T47D (cell line): ENCODE results near the gene ZC3HAV1.
"Not testable (repeated sequence)": the region's sequence is repeated elsewhere in the genome, so short reads cannot be mapped to it uniquely, and the experiment has no call there.

ENCODE experiments used
- DNase-seq, 2 experiments: peaks; one replicate each; pipeline versions ENCODE4 v3.0.0 to v3.0.0-alpha.2; 2011 to 2012; ENCODE audit warnings: low read depth in 1 of 2, low spot score in 1 of 2
- JUND ChIP-seq: IDR thresholded peaks from 2 replicates; pipeline ENCODE4 v1.6.1; 2012; ENCODE audit warnings: low read depth
- in situ Hi-C: cut with HindIII; loops from 2 replicates; pipeline ENCODE4 v1.10.0; 2016; ENCODE audit warnings: low sequenced_read_pairs, low pct_unique_long_range_greater_than_20kb

ZC3HAV1 gene

GRCh38 chr7:139034855-139035585 lies 74.5 kb downstream of the ZC3HAV1 start:
- DNase-seq = peak in 1 of 2 experiments; percentile 38
- no peak for TF ChIP-seq JUND
- in situ Hi-C loops = no loop called here

GRCh38 chr7:139034336-139034735 lies 75.2 kb downstream of the ZC3HAV1 start:
- in situ Hi-C loops = no loop called here
- DNase-seq = no peak
- TF ChIP-seq JUND = no peak

- in situ Hi-C loops = no loop called here
- DNase-seq = peak in 1 of 2 experiments; percentile 73
- TF ChIP-seq JUND = no peak
Measured at GRCh38 chr7:139033346-139034114, 76.0 kb downstream of the ZC3HAV1 start.

- TF ChIP-seq JUND = no peak
- in situ Hi-C loops = no loop called here
- DNase-seq = no peak
Measured at GRCh38 chr7:139032473-139032872, 77.0 kb downstream of the ZC3HAV1 start.

- TF ChIP-seq JUND = no peak
- no peak for DNase-seq
- in situ Hi-C loops = no loop called here
Measured at GRCh38 chr7:139029353-139029752, 80.2 kb downstream of the ZC3HAV1 start.

GRCh38 chr7:139026551-139026950 lies 83.0 kb downstream of the ZC3HAV1 start:
- in situ Hi-C loops = no loop called here
- no peak for DNase-seq
- no peak for TF ChIP-seq JUND

GRCh38 chr7:139025861-139026260 lies 83.7 kb downstream of the ZC3HAV1 start:
- in situ Hi-C loops, DNase-seq: not testable (repeated sequence)

- DNase-seq = no peak
- in situ Hi-C loops = no loop called here
- no peak for TF ChIP-seq JUND
Measured at GRCh38 chr7:139023076-139023475, 86.4 kb downstream of the ZC3HAV1 start.

GRCh38 chr7:139022286-139022685 lies 87.2 kb downstream of the ZC3HAV1 start:
- in situ Hi-C loops = no loop called here
- no peak for TF ChIP-seq JUND
- no peak for DNase-seq

- TF ChIP-seq JUND = no peak
- no peak for DNase-seq
- in situ Hi-C loops = no loop called here
Measured at GRCh38 chr7:139018910-139019309, 90.6 kb downstream of the ZC3HAV1 start.

- in situ Hi-C loops = no loop called here
- DNase-seq = peak; percentile 59 to 79
- TF ChIP-seq JUND = no peak
Measured at GRCh38 chr7:139016931-139017511, 92.5 kb downstream of the ZC3HAV1 start.

GRCh38 chr7:139011373-139011772 lies 98.1 kb downstream of the ZC3HAV1 start:
- TF ChIP-seq JUND = no peak
- DNase-seq = no peak
- in situ Hi-C loops = no loop called here
